HepG2 (cell line): ENCODE measurements around the gene TFEB. TPM values are rescaled to one million over a fixed set of nuclear protein-coding genes. Genes with fewer than 3 reads are reported as not detected.

ENCODE experiments used
- AHDC1 ChIP-seq: sonication (generic); formaldehyde crosslinking; IDR thresholded peaks from 2 replicates; pipeline ENCODE4 v1.5.1; 2020; ENCODE audit warnings: mild to moderate bottlenecking, missing genetic modification reagents, borderline replicate concordance
- ATAD3A ChIP-seq: sonication (generic); formaldehyde crosslinking; IDR thresholded peaks from 2 replicates; pipeline ENCODE4 v1.4.0; 2020; ENCODE audit warnings: missing genetic modification reagents
- DMAP1 ChIP-seq: IDR thresholded peaks from 2 replicates; pipeline ENCODE4 v1.6.1; 2016
- DR1 ChIP-seq: sonication (generic); formaldehyde crosslinking; IDR thresholded peaks from 2 replicates; pipeline ENCODE4 v1.8.0; 2021; ENCODE audit warnings: mild to moderate bottlenecking, missing genetic modification reagents, inconsistent platforms
- EHMT2 ChIP-seq: fragments of 200-600 bp; sonication (generic); IDR thresholded peaks from 2 replicates; pipeline ENCODE4 v1.7.0; 2017; ENCODE audit warnings: antibody characterized with exemption, low read depth, low read length, borderline replicate concordance
- FOXA3 ChIP-seq: IDR thresholded peaks from 2 replicates; pipeline ENCODE4 v1.6.1; 2016; ENCODE audit warnings: missing genetic modification reagents, missing compliant biosample characterization
- HOXA9 ChIP-seq: sonication (generic); formaldehyde crosslinking; IDR thresholded peaks from 2 replicates; pipeline ENCODE4 v1.8.1; 2022; ENCODE audit warnings: missing genetic modification reagents, mild to moderate bottlenecking, moderate library complexity, borderline replicate concordance
- KMT2A ChIP-seq: sonication (generic); formaldehyde crosslinking; IDR thresholded peaks from 2 replicates; pipeline ENCODE4 v1.4.0; 2020; ENCODE audit warnings: missing genetic modification reagents
- NR2F6 ChIP-seq, 2 experiments: IDR thresholded peaks; 2 replicates each; pipeline ENCODE4 v1.6.1; 2016; ENCODE audit warnings: antibody characterized with exemption in 1 of 2, mild to moderate bottlenecking in 1 of 2
- RAD21 ChIP-seq: fragments of 450-650 bp; formaldehyde crosslinking; IDR thresholded peaks from 2 replicates; pipeline ENCODE4 v1.5.0; 2020; ENCODE audit warnings: mild to moderate bottlenecking
- RFX5 ChIP-seq: IDR thresholded peaks from 2 replicates; pipeline ENCODE4 v1.6.1; 2011; ENCODE audit warnings: low read depth, low read length, improper control_type of control experiment
- SMAD1 ChIP-seq: sonication (generic); formaldehyde crosslinking; IDR thresholded peaks from 2 replicates; pipeline ENCODE4 v1.4.0; 2020; ENCODE audit warnings: missing genetic modification reagents, low read depth, mild to moderate bottlenecking, borderline replicate concordance
- ZFP41 ChIP-seq: sonication (generic); formaldehyde crosslinking; IDR thresholded peaks from 2 replicates; pipeline ENCODE4 v1.4.0; 2020; ENCODE audit warnings: mild to moderate bottlenecking, missing genetic modification reagents, borderline replicate concordance
- ZNF292 ChIP-seq: sonication (generic); formaldehyde crosslinking; IDR thresholded peaks from 2 replicates; pipeline ENCODE4 v1.8.1; 2022; ENCODE audit warnings: mild to moderate bottlenecking, low read depth, missing genetic modification reagents, borderline replicate concordance
- ZNF451 ChIP-seq: sonication (generic); formaldehyde crosslinking; IDR thresholded peaks from 2 replicates; pipeline ENCODE4 v1.5.0; 2020; ENCODE audit warnings: mild to moderate bottlenecking, missing genetic modification reagents
- ZNF503 ChIP-seq: sonication (generic); formaldehyde crosslinking; IDR thresholded peaks from 2 replicates; pipeline ENCODE4 v1.4.0; 2020; ENCODE audit warnings: missing genetic modification reagents
- ZNF552 ChIP-seq: sonication (generic); formaldehyde crosslinking; IDR thresholded peaks from 2 replicates; pipeline ENCODE4 v1.9.0; 2022; ENCODE audit warnings: missing genetic modification reagents, mild to moderate bottlenecking, borderline replicate concordance
- ZNF720 ChIP-seq: sonication (generic); formaldehyde crosslinking; IDR thresholded peaks from 2 replicates; pipeline ENCODE4 v1.4.0; 2020; ENCODE audit warnings: missing genetic modification reagents
- ZNF747 ChIP-seq: sonication (generic); formaldehyde crosslinking; IDR thresholded peaks from 2 replicates; pipeline ENCODE4 v1.8.1; 2023; ENCODE audit warnings: missing genetic modification reagents, mild to moderate bottlenecking, borderline replicate concordance
- ZNF777 ChIP-seq: sonication (generic); formaldehyde crosslinking; IDR thresholded peaks from 2 replicates; pipeline ENCODE4 v1.4.0; 2020; ENCODE audit warnings: missing genetic modification reagents
- polyA plus RNA-seq, 8 experiments: library from polyadenylated mRNA; depleted of rRNA in 3 of 8; stranded (reverse) in 7 of 8; unstranded in 1 of 8; fragments of >200 nt; fragmentation: Illumina TruSeq in 4 of 8; extraction: Trizol in 4 of 8; gene quantifications; 2 replicates each; pipeline versions ENCODE4 v1.2.1 to v1.2.3, GENCODE V29; 2011 to 2016; ENCODE audit warnings: low read depth in 4 of 8, missing spikeins in 1 of 8, mixed read lengths in 1 of 8; ENCODE audit not compliant: insufficient read depth in 1 of 8
- total RNA-seq, 5 experiments: library from RNA; depleted of rRNA; stranded (reverse); fragments of >200 nt; fragmentation: Illumina TruSeq; extraction: Trizol; gene quantifications; 2 replicates each; pipeline ENCODE4 v1.2.3, GENCODE V29; 2016; ENCODE audit warnings: low read depth in 1 of 5
- TF ChIP-seq, protein P1 (sequence below): IDR thresholded peaks from 2 replicates; pipeline ENCODE4 v1.6.1; 2016; ENCODE audit warnings: missing biosample characterization, missing genetic modification reagents, low read depth

The TFEB gene
- total and polyA plus RNA-seq, 2 of the 13 experiments (the other 11 are each of a cell fraction or from before 2014, with no cell fraction given) = 13.3 to 18.7 TPM

- TF ChIP-seq HOXA9 (CRISPR knock-in tag) (no peak), DR1 (CRISPR knock-in tag) (no peak), ZNF552 (CRISPR knock-in tag) (no peak; the same call in 1 of the 2 replicates), ZNF503 (CRISPR knock-in tag) (no peak), RAD21 (CRISPR knock-in tag) (no peak), AHDC1 (no peak), DMAP1 (CRISPR knock-in tag) (no peak), ZFP41 (CRISPR knock-in tag) (no peak), KMT2A (CRISPR knock-in tag) (0 out of 2 replicates have a peak, but pooled peaks have one; percentile 25), ZNF747 (CRISPR knock-in tag) (0 out of 2 replicates have a peak, but pooled peaks have one; percentile 59), ATAD3A (CRISPR knock-in tag) (no peak), RFX5 (no peak), SMAD1 (CRISPR knock-in tag) (no peak), EHMT2 (no peak), ZNF720 (no peak), NR2F6 (IDR thresholded peaks at IDR 0.05) (no peak), NR2F6 (CRISPR knock-in tag; IDR thresholded peaks at IDR 0.05) (peak; percentile 14; the same call in 1 of the 2 replicates), ZNF451 (CRISPR knock-in tag) (no peak), FOXA3 (CRISPR knock-in tag) (peak; percentile 49; the same call in 1 of the 2 replicates), ZNF292 (CRISPR knock-in tag) (peak; percentile 86), ZNF777 (CRISPR knock-in tag) (0 out of 2 replicates have a peak, but pooled peaks have one; percentile 22)
- TF ChIP-seq, protein P1, sequence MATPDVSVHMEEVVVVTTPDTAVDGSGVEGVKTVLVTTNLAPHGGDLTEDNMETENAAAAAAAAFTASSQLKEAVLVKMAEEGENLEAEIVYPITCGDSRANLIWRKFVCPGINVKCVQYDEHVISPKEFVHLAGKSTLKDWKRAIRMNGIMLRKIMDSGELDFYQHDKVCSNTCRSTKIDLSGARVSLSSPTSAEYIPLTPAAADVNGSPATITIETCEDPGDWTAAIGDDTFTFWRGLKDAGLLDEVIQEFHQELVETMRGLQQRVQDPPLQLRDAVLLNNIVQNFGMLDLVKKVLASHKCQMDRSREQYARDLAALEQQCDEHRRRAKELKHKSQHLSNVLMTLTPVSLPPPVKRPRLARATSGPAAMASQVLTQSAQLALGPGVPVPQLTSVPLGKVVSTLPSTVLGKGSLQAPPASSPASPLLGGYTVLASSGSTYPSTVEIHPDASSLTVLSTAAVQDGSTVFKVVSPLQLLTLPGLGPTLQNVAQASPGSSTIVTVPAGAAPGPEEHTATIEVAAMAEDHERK = no peak
Observed at GRCh38 chr6:41728073-41728936, 7.1 kb downstream of the TFEB start (continued).
